Nephron (organoid): ENCODE measurements around the gene ELMO1.

ENCODE experiments used
- H3K27ac Mint-ChIP-seq, 3 experiments: 2 replicates each; pipeline ENCODE4 v1.8.0; 2020; ENCODE audit warnings: mixed read lengths in 3 of 3, mild to moderate bottlenecking in 2 of 3, moderate library complexity in 1 of 3
- H3K27me3 Mint-ChIP-seq: 2 replicates; pipeline ENCODE4 v1.8.0; 2021; ENCODE audit warnings: low read depth, mild to moderate bottlenecking, moderate library complexity, mixed read lengths
- H3K36me3 Mint-ChIP-seq: 2 replicates; pipeline ENCODE4 v1.8.0; 2020; ENCODE audit warnings: low read depth, mixed read lengths
- H3K4me1 Mint-ChIP-seq: 2 replicates; pipeline ENCODE4 v1.8.0; 2020; ENCODE audit warnings: mixed read lengths
- H3K4me3 Mint-ChIP-seq, 3 experiments: 2 replicates each; pipeline ENCODE4 v1.8.0; 2020; ENCODE audit warnings: mild to moderate bottlenecking in 3 of 3, mixed read lengths in 3 of 3, moderate library complexity in 2 of 3
- H3K9me3 Mint-ChIP-seq: 2 replicates; pipeline ENCODE4 v1.8.0; 2020; ENCODE audit warnings: mixed read lengths
- TF ChIP-seq, protein P1 (sequence below), 3 experiments: fragments of 200-600 bp; sonication (generic); IDR thresholded peaks; one replicate each; pipeline ENCODE4 v1.5.0; 2021; ENCODE audit warnings: antibody characterized with exemption in 3 of 3; ENCODE audit not compliant: unreplicated experiment in 3 of 3

The ELMO1 gene

GRCh38 chr7:37357637-37357996, 91.0 kb downstream of the ELMO1 start:
- Mint-ChIP-seq H3K27ac (peak overlapping the region in 2 of 3 experiments; percentile 5 to 28), H3K4me3 (no peak overlapping the region), H3K27me3 (no peaks in the 10 kb centered on the region), H3K9me3 (no peaks in the 10 kb centered on the region), H3K36me3 (no peaks in the 10 kb centered on the region), H3K4me1 (peaks cover 56% of the 10 kb centered on the region)
- TF ChIP-seq, protein P1, sequence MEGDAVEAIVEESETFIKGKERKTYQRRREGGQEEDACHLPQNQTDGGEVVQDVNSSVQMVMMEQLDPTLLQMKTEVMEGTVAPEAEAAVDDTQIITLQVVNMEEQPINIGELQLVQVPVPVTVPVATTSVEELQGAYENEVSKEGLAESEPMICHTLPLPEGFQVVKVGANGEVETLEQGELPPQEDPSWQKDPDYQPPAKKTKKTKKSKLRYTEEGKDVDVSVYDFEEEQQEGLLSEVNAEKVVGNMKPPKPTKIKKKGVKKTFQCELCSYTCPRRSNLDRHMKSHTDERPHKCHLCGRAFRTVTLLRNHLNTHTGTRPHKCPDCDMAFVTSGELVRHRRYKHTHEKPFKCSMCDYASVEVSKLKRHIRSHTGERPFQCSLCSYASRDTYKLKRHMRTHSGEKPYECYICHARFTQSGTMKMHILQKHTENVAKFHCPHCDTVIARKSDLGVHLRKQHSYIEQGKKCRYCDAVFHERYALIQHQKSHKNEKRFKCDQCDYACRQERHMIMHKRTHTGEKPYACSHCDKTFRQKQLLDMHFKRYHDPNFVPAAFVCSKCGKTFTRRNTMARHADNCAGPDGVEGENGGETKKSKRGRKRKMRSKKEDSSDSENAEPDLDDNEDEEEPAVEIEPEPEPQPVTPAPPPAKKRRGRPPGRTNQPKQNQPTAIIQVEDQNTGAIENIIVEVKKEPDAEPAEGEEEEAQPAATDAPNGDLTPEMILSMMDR (IDR thresholded peaks at IDR 0.05; ENCODE audit: unreplicated experiment in 3 of 3), result no peak

- Mint-ChIP-seq H3K27ac (peak overlapping the region in 2 of 3 experiments; percentile 5 to 28), H3K27me3 (no peaks in the 10 kb centered on the region), H3K9me3 (no peaks in the 10 kb centered on the region), H3K36me3 (no peaks in the 10 kb centered on the region), H3K4me1 (peaks cover 62% of the 10 kb centered on the region), H3K4me3 (no peak overlapping the region)
- TF ChIP-seq, protein P1 (IDR thresholded peaks at IDR 0.05; ENCODE audit: unreplicated experiment in 3 of 3), result no peak
Measured at GRCh38 chr7:37356911-37357636, 91.6 kb downstream of the ELMO1 start.

DNA sequence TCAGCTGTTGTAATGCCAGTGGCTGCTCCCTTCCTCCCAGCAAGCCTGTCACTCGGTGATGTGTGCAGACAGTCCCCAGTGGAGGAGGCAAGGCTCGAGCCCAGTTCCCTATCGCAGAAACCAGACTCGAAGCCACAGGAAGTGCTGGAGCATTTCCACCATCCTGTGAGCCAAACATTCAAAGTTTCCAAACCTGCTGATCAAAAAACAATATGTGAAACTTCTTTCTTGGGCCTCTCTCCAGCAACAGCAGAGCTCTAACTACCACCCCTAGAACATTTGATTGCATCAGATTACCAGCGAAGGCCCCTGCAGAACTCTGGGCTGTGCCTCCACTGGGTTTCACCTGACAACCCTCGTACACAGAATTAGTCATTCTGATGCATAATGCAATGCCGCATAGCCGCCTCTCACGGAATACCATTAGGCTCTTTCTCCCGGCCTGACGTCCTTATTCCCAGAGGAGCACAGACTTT, 94.0 kb downstream of the ELMO1 start:
- Mint-ChIP-seq H3K9me3 (no peaks in the 10 kb centered on the region), H3K4me3 (peak overlapping the region in 1 of 3 experiments; percentile 44), H3K36me3 (no peaks in the 10 kb centered on the region), H3K4me1 (peaks cover 69% of the 10 kb centered on the region), H3K27me3 (no peaks in the 10 kb centered on the region), H3K27ac (peak overlapping the region; percentile 54 to 93 (median 80))
- TF ChIP-seq, protein P1 (IDR thresholded peaks at IDR 0.05; ENCODE audit: unreplicated experiment in 3 of 3), result no peak

- TF ChIP-seq, protein P1 (IDR thresholded peaks at IDR 0.05; ENCODE audit: unreplicated experiment in 3 of 3), result no peak
- Mint-ChIP-seq H3K4me3 (peak overlapping the region in 1 of 3 experiments; percentile 44), H3K27me3 (no peaks in the 10 kb centered on the region), H3K9me3 (no peaks in the 10 kb centered on the region), H3K36me3 (no peaks in the 10 kb centered on the region), H3K4me1 (peaks cover 69% of the 10 kb centered on the region), H3K27ac (peak overlapping the region; percentile 54 to 93 (median 80))
Measured at GRCh38 chr7:37353949-37354655, 94.6 kb downstream of the ELMO1 start.

DNA sequence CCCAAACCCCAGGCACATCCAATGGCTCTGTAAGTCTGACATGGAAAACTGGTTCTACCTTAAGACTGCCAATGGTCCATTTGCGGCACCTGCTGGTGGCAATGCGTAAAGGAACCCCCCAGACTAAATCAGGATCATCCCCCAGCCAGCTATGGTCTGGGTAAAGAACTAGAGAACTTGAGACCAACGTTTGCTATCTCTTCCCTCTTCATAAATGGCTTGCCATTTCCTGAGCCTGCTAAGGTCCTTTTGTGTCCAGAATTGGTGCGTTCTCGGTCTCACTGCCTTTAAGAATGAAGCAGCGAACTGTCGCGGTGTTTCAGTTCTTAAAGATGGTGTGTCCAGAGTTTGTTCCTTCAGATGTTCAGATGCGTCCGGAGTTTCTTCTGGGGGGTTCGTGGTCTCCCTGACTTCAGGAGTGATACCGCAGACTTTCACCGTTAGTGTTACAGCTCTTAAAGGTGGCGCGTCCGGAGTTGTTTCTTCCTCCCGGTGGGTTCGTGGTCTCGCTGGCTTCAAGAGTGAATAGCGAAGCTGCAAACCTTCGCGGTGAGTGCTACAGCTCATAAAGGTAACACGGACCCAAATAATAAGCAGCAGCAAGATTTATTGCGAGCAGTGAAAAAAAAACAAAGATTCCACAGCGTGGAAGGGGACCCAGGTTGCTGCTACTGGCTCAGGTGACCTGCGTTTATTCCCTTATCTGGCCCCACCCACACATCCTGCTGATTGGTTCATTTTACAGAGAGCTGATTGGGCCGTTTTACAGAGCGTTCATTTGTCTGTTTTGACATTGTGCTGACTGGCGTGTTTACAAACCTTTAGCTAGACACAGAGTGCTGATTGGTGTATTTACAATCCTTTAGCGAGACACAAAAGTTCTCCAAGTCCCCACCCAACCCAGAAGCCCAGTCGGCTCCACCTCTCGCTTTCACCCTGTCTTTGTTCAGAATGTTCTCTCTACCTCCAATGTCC, 95.4 kb downstream of the ELMO1 start:
- Mint-ChIP-seq H3K27me3 (no peaks in the 10 kb centered on the region), H3K27ac (peak overlapping the region in 2 of 3 experiments; percentile 40 to 80), H3K4me1 (peaks cover 64% of the 10 kb centered on the region), H3K4me3 (no peak overlapping the region), H3K36me3 (no peaks in the 10 kb centered on the region), H3K9me3 (no peaks in the 10 kb centered on the region)
- TF ChIP-seq, protein P1 (IDR thresholded peaks at IDR 0.05; ENCODE audit: unreplicated experiment in 3 of 3), result peak in 1 of 3 experiments; percentile 9
